Heart right ventricle (tissue), 16 donors: ENCODE data around the gene ARHGAP4. TPM values are rescaled to one million over a fixed set of nuclear protein-coding genes. Genes with fewer than 3 reads are reported as not detected.

Experiments used
- ATAC-seq, 8 donors: fragments of 200-7000 bp; cut with Tn5 transposase; one replicate each; pipeline ENCODE4 v1.9.1; 2020; ENCODE audit warnings: mild to moderate bottlenecking in 8 of 8, moderate library complexity in 8 of 8, moderate number of reproducible peaks in 1 of 8
- DNase-seq, 2 donors: peaks; one replicate each; pipeline ENCODE4 v3.0.0-alpha.2; 2020
- H3K27ac ChIP-seq, 10 donors: fragments of 200-600 bp; sonication (generic) in 2 of 10; one replicate each; pipeline versions ENCODE4 v1.5.0 to v1.8.0; 2020 to 2022; ENCODE audit warnings: mild to moderate bottlenecking in 3 of 10
- H3K27me3 ChIP-seq, 7 donors: fragments of 200-600 bp; one replicate each; pipeline ENCODE4 v1.8.0; 2021 to 2022; ENCODE audit warnings: mild to moderate bottlenecking in 2 of 7
- H3K36me3 ChIP-seq, 9 donors: fragments of 200-600 bp; sonication (generic) in 1 of 9; one replicate each; pipeline versions ENCODE4 v1.5.0 to v1.8.0; 2020 to 2022; ENCODE audit warnings: mild to moderate bottlenecking in 2 of 9
- H3K4me1 ChIP-seq, 9 donors: fragments of 200-600 bp; sonication (generic) in 1 of 9; one replicate each; pipeline versions ENCODE4 v1.5.0 to v1.8.0; 2020 to 2022; ENCODE audit warnings: mild to moderate bottlenecking in 4 of 9
- H3K4me3 ChIP-seq, 10 donors: fragments of 200-600 bp; sonication (generic) in 2 of 10; one replicate each; pipeline versions ENCODE4 v1.5.0 to v1.8.0; 2020 to 2022; ENCODE audit warnings: mild to moderate bottlenecking in 7 of 10, moderate library complexity in 2 of 10
- H3K9me3 ChIP-seq, 11 donors: fragments of 200-600 bp in 10 of 11; sonication (generic) in 2 of 11; one replicate each; pipeline versions ENCODE4 v1.5.0 to v1.8.0; 2013 to 2022; ENCODE audit warnings: mild to moderate bottlenecking in 2 of 11, control low read depth in 1 of 11, moderate library complexity in 1 of 11
- WGBS, 2 donors: extraction: QIAGEN DNeasy Blood & Tissue Kit; methylation state at CpG; one replicate each; pipeline ENCODE4 v1.1.7; 2013; ENCODE audit warnings: inconsistent platforms in 1 of 2; 5-methylcytosine and 5-hydroxymethylcytosine counted together
- intact Hi-C, 10 donors: fragments of 100-400 bp; cut with DNase I; formaldehyde crosslinking; loops; one replicate each; pipeline versions ENCODE4 v1.11.1 to v1.14.2; 2022
- polyA plus RNA-seq, 2 donors: library from polyadenylated mRNA; stranded (reverse); fragments of 200-250 nt; gene quantifications; one replicate each; pipeline ENCODE4 v1.2.3, GENCODE V29; 2013
- total RNA-seq, 10 donors: library from RNA; stranded (reverse); fragmentation: NEBNext Ultra II Directional in 3 of 10; extraction: Animal tissue kit (Norgen Biotek cat#: 25700) in 3 of 10; gene quantifications; one replicate each; pipeline versions ENCODE4 v1.2.1 to v1.2.4, GENCODE V29; 2021 to 2023
- TF ChIP-seq, protein P1 (sequence below), 9 donors: fragments of 200-600 bp; sonication (generic) in 2 of 9; IDR thresholded peaks; one replicate each; pipeline versions ENCODE4 v1.5.0 to v1.8.0; 2021 to 2022; ENCODE audit warnings: antibody characterized with exemption in 9 of 9, mild to moderate bottlenecking in 5 of 9, moderate library complexity in 1 of 9
- donor health status: Arrhythmogenic right ventricular cardiomyopathy.
- donor health status: ischemic (EF 13 %, LVEDD 7.1; RV severe dilation, severe dysfunction).
- donor health status: healthy with polysubstance abuse.
- donor health status: DM: no; HTN: yes; CAD: no.
- donor health status: DM: no; HTN: no; CAD: no.
- donor health status: ischemic (EF 25% LVEDD 6.9; RV normal size, moderate dysfunction).
- donor health status: ischemic (EF 25% LVEDD 5.7; RV mildly dilated, moderate dysfunction).
- donor health status: healthy.
- donor health status: DM: yes; HTN: yes; CAD: no.
- donor health status: Ischemic cardiomyopathy.
- donor health status: ischemic (EF 35%, LVEDD 5.7; RV mildly dilated, moderate dysfunction).
- donor health status: nonischemic (EF 11% LVEDD 7.7; RV severe dilation, severe dysfunction).
- donor health status: DM: yes; HTN: yes; CAD: no.
- donor health status: PGD.
- donor health status: ischemic (EF 29% LVEDD 5.4; RV normal size, mild dysfunction).
- donor health status: nonischemic (EF 23%, LVEDD 6.1; RV moderate dilation, normal function).

The ARHGAP4 gene
- total and polyA plus RNA-seq, 12 donors = 5.5 to 65.5 (median 9.3) TPM

DNA sequence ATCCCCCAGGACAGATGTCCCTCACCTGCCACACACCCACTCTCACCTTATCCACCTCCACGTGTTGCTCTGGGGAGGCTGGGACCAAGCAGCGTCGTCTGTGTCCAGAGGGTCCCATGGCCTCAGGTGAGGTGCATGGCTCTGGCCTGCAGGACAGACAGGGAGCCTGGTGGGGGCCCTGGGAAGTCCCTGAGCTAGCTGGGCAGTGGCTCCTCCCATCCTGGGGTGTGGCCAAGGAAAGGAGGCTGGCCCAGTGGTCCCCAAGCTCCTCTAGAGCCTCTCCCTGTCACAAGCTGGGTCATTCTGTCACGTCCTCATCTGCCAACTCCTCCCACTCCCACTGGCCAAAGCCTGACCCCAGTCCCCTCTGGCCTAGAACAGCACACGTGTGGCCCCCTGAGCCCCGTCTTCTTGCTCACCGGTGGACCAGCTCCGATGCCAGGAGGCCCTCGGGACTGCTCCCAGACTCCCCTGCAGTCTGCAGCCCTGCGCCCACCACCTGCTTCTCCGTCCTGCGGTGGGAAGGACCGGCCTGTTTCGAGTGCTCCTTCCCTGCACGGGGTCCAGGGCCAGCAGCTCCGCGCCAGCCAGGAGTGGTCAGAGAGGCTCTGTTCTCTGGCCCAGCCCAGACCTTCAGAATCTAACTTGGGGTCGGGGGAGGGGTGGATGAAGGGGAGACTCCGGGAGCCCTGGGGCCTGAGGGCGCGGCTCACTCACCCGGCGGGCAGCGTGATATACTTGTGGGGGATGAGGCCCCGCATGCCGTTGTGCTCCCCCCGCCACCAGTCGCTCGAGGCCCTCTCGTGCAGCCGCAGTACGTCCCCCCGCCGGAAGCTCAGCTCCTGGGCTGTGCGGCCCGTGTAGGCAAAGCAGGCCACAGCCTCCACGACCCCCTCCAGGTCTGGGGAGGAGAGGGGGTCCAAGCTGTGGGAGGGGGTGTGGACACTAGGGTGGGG is 16.8 kb downstream of the ARHGAP4 start:
- intact Hi-C loops = no loop called here
- Histone ChIP-seq H3K4me1 (peaks cover 0 to 7% (median 0%) of the 10 kb centered on the region in 9 donors), H3K9me3 (no peaks in the 10 kb centered on the region), H3K36me3 (peaks cover 0 to 60% (median 0%) of the 10 kb centered on the region in 9 donors), H3K27me3 (peaks cover 0 to 65% (median 0%) of the 10 kb centered on the region in 7 donors), H3K4me3 (no peak overlapping the region), H3K27ac (no peak overlapping the region)
- TF ChIP-seq, protein P1, sequence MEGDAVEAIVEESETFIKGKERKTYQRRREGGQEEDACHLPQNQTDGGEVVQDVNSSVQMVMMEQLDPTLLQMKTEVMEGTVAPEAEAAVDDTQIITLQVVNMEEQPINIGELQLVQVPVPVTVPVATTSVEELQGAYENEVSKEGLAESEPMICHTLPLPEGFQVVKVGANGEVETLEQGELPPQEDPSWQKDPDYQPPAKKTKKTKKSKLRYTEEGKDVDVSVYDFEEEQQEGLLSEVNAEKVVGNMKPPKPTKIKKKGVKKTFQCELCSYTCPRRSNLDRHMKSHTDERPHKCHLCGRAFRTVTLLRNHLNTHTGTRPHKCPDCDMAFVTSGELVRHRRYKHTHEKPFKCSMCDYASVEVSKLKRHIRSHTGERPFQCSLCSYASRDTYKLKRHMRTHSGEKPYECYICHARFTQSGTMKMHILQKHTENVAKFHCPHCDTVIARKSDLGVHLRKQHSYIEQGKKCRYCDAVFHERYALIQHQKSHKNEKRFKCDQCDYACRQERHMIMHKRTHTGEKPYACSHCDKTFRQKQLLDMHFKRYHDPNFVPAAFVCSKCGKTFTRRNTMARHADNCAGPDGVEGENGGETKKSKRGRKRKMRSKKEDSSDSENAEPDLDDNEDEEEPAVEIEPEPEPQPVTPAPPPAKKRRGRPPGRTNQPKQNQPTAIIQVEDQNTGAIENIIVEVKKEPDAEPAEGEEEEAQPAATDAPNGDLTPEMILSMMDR (IDR thresholded peaks at IDR 0.05) = no peak
- ATAC-seq = peak in 6 of 8 donors; percentile 11 to 42 (median 20)
- 64 to 69% methylated on average over 29 to 37 of the region's 37 CpGs for WGBS, 2 donors
- DNase-seq = no peak

DNA sequence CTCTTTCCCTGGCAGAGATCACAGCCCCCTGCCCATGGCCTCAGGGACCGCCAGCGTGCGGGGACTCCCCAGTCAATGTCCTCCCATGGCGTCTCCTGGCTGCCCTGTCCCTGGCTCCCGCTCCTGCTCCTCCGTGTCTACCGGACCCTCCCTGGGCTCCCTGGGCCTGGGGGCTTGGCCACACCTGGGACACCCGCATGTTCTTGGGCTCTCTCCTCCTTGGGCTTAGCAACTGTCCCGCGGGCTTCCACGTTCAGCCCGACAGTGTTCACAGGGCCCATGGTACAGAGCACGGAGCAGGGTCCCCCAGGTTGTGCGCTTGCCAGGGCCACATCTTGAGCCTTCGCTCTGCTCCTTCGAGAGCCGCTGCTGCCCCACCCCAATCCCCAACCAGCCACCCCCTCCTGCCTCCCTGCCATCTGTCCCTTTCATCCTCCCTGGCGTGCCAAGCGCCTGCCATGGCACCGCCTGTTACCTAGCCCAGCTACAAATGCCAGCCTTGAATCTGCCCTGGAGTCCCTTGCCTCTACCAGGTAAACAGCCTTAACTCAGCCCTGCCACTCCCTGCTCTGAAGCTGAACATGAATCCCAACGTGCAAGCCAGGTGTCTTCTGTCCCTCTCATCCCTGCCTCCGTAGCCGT is 17.7 kb downstream of the ARHGAP4 start:
- no peak overlapping the region for H3K27ac ChIP-seq
- H3K4me1 ChIP-seq = peaks cover 0 to 12% (median 5%) of the 10 kb centered on the region in 9 donors
- ATAC-seq (no peak), DNase-seq (no peak)
- no peaks in the 10 kb centered on the region for H3K9me3 ChIP-seq
- intact Hi-C loops = no loop called here
- H3K27me3 ChIP-seq = peaks cover 0 to 60% (median 0%) of the 10 kb centered on the region in 7 donors
- WGBS, 2 donors = 91 to 92% methylated on average over 18 to 23 of the region's 23 CpGs
- TF ChIP-seq, protein P1 (IDR thresholded peaks at IDR 0.05) = no peak
- H3K36me3 ChIP-seq = peaks cover 0 to 50% (median 0%) of the 10 kb centered on the region in 9 donors
- no peak overlapping the region for H3K4me3 ChIP-seq

DNA sequence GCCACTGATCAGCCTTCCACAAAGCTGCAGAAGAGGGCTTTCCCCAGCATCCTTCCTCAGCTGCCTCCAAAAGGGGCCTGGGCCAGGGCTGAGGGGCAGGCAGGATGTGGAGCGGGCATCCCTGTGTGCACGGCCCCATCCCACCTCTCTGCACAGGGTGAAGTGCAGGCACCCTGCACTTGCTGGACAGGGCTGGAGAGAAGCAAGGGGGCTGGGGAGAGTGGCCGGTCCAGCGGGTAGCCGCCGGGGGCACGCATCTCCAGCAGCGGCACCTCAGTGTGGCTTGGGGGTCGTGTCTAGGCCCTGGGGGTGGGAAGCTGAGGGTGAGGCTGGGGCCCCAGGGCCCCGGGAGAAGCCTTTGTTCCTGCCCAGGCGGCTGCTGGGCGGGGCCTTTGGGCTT is 18.6 kb downstream of the ARHGAP4 start:
- TF ChIP-seq, protein P1 (IDR thresholded peaks at IDR 0.05) = no peak
- peaks cover 0 to 51% (median 0%) of the 10 kb centered on the region in 7 donors for H3K27me3 ChIP-seq
- H3K9me3 ChIP-seq = no peaks in the 10 kb centered on the region
- intact Hi-C loops = no loop called here
- H3K4me3 ChIP-seq = no peak overlapping the region
- ATAC-seq (no peak), DNase-seq (no peak)
- peaks cover 0 to 15% (median 10%) of the 10 kb centered on the region in 9 donors for H3K4me1 ChIP-seq
- no peak overlapping the region for H3K27ac ChIP-seq
- 85 to 86% methylated on average over 11 to 12 of the region's 12 CpGs for WGBS, 2 donors
- peaks cover 0 to 42% (median 0%) of the 10 kb centered on the region in 9 donors for H3K36me3 ChIP-seq
